NCI-H2107 (cell line): ENCODE data around the gene SSH2.
"Not testable (repeated sequence)": the region's sequence is repeated elsewhere in the genome, so short reads cannot be mapped to it uniquely, and the experiment has no call there.

ENCODE experiments used
- DNase-seq: peaks from one replicate; lab custom pipeline; 2025; lab: John Stamatoyannopoulos, UW

Gene SSH2

GRCh38 chr17:29929533-29930408, at the start of gene SSH2:
SSH2 (minus strand) TSS chr17:29930228; CDS start chr17:29930000, 228 bp downstream.
- peak; percentile 81 for DNase-seq

GRCh38 chr17:29977836-29978235, 47.8 kb upstream of the SSH2 start:
- no peak for DNase-seq

DNA sequence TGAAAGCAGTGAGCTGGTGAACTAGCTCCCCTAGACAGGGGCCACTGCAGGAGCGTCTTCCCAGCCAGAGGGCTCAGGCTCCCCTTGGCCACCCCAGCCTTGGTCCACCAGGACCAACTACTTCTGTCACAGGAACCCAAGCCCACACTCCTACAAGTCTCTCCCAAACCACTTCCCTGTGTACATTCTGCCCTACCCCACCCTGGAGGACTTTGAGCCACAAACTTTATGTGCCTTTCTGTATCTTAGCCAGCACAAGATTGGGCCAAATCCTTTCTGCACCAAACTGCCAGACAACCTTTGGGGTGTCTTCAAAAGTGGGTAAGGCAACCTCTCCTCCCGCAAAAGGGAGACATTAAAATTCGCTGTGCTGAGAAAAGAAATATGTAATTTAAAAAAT, 43.0 kb upstream of the SSH2 start:
- no peak for DNase-seq

GRCh38 chr17:29972277-29972676, 42.2 kb upstream of the SSH2 start:
- DNase-seq: no peak

- DNase-seq: no peak
Measured at GRCh38 chr17:29968271-29968670, 38.2 kb upstream of the SSH2 start.

- DNase-seq: no peak
Measured at GRCh38 chr17:29962656-29963055, 32.6 kb upstream of the SSH2 start.

DNA sequence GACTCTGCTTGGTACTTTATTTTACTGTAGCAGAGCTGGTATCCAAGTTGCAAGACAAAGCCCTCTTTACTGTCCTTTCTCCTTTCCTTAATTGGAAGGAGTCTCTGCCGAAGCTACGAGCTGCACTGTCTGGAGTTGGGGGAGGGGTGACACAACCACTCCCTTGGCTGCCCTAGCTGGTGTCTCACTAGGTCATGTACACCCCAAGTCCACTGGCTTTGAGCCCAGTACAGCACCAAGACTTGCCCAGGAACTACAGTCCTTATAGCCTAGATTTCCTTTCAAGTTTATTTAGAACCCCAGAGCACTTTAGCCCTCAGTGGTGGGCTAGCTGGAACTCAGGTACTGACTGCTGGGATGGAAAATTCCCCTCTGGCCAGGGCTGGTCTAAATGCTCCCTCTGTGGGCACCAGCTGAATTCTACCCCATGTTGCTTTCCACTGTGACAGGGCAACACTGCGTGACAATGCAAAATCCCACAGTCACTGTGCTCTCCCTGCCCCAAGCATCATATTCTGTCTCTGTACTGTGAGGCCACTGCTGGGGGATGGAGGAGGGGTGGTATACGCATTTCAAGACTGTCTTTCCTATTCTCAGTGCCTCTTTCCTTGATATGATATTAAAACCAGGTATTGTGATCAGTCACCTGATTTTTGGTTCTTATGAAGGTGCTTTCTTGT, 29.8 kb upstream of the SSH2 start:
- DNase-seq: no peak

DNA sequence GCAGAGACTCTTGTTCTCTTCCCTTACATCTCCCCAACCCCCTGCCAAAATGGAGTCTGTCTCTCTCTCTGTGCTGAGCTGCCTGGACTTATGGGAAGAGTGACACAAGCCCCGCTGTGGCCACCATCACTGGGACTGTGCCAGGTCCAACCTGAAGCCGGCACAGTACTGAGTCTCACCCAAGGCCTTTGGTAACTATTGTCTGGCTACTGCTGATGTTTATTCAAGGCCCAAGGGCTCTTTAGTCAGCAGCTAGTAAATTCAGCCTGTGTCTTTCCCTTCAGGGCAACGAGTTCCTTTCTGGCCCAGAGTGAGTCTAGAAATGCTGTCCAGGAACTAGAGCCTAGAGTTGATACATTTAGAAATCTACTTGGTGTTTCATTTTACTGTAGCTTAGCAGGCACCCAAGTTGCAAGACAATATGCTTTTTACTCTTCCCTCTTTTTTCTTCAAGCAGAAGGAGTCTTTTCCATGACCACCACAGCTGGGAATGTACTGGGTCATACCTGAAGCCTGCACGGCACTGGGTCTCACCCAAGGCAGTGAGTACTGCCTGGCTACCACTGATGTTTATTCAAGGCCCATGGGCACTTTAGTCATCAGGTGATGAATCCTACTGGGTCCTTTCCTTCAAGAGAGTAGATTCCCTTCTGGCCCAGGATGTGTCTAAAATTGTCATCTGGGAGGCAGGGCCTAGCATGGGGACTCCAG, 29.1 kb upstream of the SSH2 start:
- no peak for DNase-seq

DNA sequence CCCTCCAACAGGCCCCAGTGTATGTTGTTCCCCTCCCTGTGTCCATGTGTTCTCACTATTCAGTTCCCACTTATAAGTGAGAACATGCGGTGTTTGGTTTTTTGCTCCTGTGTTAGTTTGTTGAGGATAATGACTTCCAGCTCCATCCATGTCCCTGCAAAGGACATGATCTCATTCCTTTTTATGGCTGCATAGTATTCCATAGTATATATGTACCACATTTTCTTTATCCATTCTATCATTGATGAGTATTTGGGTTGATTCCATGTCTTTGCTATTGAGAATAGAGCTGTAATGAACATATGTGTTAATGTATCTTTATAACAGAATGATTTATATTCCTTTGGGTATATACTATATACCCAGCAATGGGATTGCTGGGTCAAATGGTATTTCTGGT, 27.5 kb upstream of the SSH2 start:
- not testable (repeated sequence) for DNase-seq

GRCh38 chr17:29956225-29956624, 26.2 kb upstream of the SSH2 start:
- no peak for DNase-seq

DNA sequence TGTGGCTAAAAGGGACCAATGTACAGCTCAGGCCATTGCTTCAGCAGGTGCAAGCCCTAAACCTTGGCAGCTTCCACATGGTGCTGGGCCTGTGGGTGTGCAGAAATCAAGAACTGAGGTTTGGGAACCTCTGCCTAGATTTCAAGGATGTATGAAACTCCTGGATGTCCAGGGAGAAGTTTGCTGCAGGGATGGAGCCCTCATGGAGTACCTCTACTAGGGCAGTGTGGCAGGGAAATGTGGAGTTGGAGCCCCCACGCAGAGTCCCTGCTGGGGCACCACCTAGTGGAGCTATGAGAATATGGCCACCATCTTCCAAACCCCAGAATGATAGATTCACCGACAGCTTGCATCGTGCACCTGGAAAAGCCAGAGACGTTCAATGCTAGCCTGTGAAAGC, 24.4 kb upstream of the SSH2 start:
- DNase-seq: no peak

DNA sequence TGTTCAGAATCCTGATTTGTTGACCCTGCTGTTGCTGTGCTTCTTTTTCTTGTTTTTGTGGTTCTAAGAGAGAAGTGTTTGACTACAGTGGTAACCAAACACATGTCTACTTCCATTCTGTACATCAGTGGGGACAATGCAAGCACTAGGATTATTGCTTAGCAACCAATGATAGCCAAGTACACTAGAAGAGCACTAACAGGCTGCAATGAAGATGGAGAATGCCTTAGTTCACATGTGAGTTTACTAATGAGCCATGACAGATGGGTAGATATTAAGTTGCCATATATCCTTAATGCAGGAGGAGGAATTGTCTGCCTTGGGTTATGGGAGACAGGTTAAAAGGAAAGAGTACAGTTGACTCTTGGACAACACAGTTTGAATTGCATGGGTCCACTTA, 19.7 kb upstream of the SSH2 start:
- no peak for DNase-seq

DNA sequence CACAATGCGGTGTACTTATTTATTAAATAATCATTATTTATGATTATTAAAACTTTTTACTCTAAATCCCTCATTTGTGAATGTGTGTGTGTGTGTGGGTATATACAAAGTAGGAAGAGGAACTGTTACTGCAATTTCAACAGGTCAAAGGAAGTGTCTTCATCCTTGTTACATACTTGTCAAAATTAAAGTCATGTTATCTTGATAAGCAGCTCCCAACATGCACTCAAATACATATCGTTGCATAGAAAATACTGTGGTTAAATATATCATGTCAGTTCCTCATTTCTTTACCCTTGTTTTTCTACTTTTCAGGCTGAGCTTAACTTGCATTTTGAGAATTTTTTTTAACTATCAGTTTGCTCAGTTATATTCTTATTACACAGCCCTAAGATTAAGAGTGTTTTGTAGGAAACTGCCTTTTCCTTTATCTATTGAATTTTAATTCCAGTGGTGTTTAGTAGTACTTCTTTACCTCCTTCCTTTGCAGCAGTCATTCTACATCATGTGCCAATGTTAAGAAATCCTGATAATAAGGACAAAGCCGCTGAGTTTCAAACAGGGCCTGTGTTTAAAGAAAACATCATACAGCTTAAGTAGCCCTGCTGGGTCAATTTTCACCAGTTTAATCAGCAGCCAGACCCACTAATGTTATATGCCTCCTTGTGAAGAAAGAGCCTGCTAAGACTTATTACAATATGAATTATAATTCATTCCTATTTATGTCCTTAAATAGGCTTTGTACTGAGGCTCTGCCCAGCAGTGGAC, 18.6 kb upstream of the SSH2 start:
- no peak for DNase-seq

- no peak for DNase-seq
Measured at GRCh38 chr17:29945281-29945680, 15.3 kb upstream of the SSH2 start.

- no peak for DNase-seq
Measured at GRCh38 chr17:29941334-29941733, 11.3 kb upstream of the SSH2 start, which contains the start of gene EFCAB5. EFCAB5 (plus strand) TSS chr17:29941634; CDS start chr17:29941797, 163 bp downstream.

DNA sequence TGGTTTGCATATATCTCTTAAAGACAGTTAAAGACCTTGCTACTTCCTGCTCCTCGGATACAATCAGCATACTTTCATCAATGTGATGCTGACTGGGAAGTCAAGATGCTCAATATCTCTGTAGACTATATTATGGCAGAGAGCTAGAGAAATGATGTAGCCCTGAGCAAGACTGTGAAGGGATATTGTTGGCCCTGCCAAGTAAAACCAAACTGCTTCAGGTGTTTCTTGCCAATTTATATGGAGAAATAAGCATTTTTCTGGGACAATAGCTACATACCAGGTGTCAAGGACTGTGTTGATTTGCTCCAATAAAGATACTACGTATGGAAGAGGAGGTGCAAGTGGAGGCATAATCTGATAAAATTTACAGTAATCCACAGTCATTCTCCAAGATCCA, 6.7 kb upstream of the SSH2 start:
- DNase-seq: no peak

- DNase-seq: not testable (repeated sequence)
Measured at GRCh38 chr17:29935909-29936308, 5.9 kb upstream of the SSH2 start.

DNA sequence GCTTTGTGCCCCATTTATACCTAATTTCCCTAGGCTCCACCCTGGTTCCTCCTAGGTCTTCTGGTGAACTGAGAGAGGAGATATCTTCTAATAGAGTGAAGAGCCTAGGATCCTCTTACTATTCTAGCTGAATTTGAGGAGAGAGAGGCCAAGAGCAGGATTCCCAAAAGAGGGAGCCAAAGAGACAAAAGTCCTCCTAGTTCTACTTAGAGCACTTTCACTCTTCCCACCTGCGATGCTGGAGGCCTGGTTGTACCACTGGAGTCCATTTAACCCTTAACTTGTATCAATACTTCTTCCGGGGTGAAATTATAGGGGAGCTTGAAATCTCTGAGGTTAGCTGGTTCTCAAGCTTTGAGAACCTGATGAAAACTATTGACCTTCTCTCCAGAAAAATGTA, 3.4 kb upstream of the SSH2 start:
- no peak for DNase-seq

GRCh38 chr17:29931231-29931932, 1.4 kb upstream of the SSH2 start:
- DNase-seq: peak; percentile 72

- no peak for DNase-seq
Measured at GRCh38 chr17:29930409-29931010, 482 bp upstream of the SSH2 start.

- DNase-seq: no peak
Measured at GRCh38 chr17:29929006-29929532, 959 bp downstream of the SSH2 start.
